Kidney (tissue), 14 donors: ENCODE measurements around the gene PHF21B. TPM values are rescaled to one million over a fixed set of nuclear protein-coding genes. Genes with fewer than 3 reads are reported as not detected.

Experiments used
- DNase-seq, 5 donors: peaks; one replicate each; pipeline ENCODE4 v3.0.0-alpha.2; 2013 to 2020
- FAIRE-seq: peaks from 2 replicates; lab custom pipeline; 2012; peaks lifted over from hg19 to GRCh38; lab: Jason Lieb, UNC
- H3K27ac ChIP-seq, 2 donors: one replicate each; pipeline ENCODE4 v1.7.0; 2013; ENCODE audit warnings: low read depth in 2 of 2, low read length in 2 of 2, inconsistent platforms in 1 of 2
- H3K27me3 ChIP-seq: one replicate; pipeline ENCODE4 v1.7.1; 2013; ENCODE audit warnings: low read length, inconsistent platforms; ENCODE audit not compliant: control insufficient read depth, insufficient read depth
- H3K36me3 ChIP-seq, 3 donors: one replicate each; pipeline versions ENCODE4 v1.7.0 to v1.7.1; 2013; ENCODE audit warnings: low read length in 3 of 3, control low read depth in 1 of 3, inconsistent platforms in 1 of 3; ENCODE audit not compliant: insufficient read depth in 3 of 3, control insufficient read depth in 2 of 3
- H3K4me1 ChIP-seq, 3 donors: one replicate each; pipeline versions ENCODE4 v1.7.0 to v1.7.1; 2013; ENCODE audit warnings: low read length in 3 of 3, inconsistent platforms in 1 of 3, low read depth in 1 of 3; ENCODE audit not compliant: control insufficient read depth in 2 of 3, insufficient read depth in 2 of 3
- H3K4me3 ChIP-seq, 3 donors: one replicate each; pipeline versions ENCODE4 v1.7.0 to v1.8.1; 2013; ENCODE audit warnings: low read length in 3 of 3, control low read depth in 1 of 3, inconsistent platforms in 1 of 3
- H3K9ac ChIP-seq, 3 donors: one replicate each; pipeline versions ENCODE4 v1.7.0 to v1.7.1; 2013; ENCODE audit warnings: low read length in 3 of 3, control low read depth in 1 of 3, inconsistent platforms in 1 of 3
- H3K9me3 ChIP-seq, 3 donors: one replicate each; pipeline versions ENCODE4 v1.7.0 to v1.7.1; 2013; ENCODE audit warnings: low read length in 3 of 3, control low read depth in 1 of 3, inconsistent platforms in 1 of 3; ENCODE audit not compliant: control insufficient read depth in 2 of 3, insufficient read depth in 1 of 3
- intact Hi-C: fragments of 100-400 bp; cut with DNase I; formaldehyde crosslinking; loops from one replicate; pipeline ENCODE4 v1.11.1; 2022
- polyA plus RNA-seq: library from polyadenylated mRNA; stranded (reverse); fragments of 350-450 nt; fragmentation: Illumina TruSeq; extraction: RNeasy Lipid Tissue Mini Kit (QIAGEN cat#74804); gene quantifications from one replicate; pipeline ENCODE4 v1.2.3, GENCODE V29; 2014; ENCODE audit warnings: low read depth, low replicate concordance; ENCODE audit not compliant: insufficient read depth
- total RNA-seq: library from RNA; stranded (reverse); fragmentation: NEBNext Ultra II Directional; extraction: Animal tissue kit (Norgen Biotek cat#: 25700); gene quantifications from one replicate; pipeline ENCODE4 v1.2.1, GENCODE V29; 2021
- TF ChIP-seq, protein P1 (sequence below): IDR thresholded peaks from 3 replicates; pipeline ENCODE4 v1.5.1; 2012; ENCODE audit warnings: mild to moderate bottlenecking, moderate library complexity, borderline replicate concordance; ENCODE audit not compliant: insufficient read depth; ENCODE audit errors: extremely low read depth
- donor health status: control.
- donor health status: control.
- donor health status: control.
- donor health status: control.
- donor health status: control.
- donor health status: DM: yes; HTN: yes; CAD: no.
- donor health status: Normal renal cell carcinoma (clear cell type).

Gene PHF21B
- total and polyA plus RNA-seq, 2 donors from 2014 or later, result 1.1 to 2.8 TPM

DNA sequence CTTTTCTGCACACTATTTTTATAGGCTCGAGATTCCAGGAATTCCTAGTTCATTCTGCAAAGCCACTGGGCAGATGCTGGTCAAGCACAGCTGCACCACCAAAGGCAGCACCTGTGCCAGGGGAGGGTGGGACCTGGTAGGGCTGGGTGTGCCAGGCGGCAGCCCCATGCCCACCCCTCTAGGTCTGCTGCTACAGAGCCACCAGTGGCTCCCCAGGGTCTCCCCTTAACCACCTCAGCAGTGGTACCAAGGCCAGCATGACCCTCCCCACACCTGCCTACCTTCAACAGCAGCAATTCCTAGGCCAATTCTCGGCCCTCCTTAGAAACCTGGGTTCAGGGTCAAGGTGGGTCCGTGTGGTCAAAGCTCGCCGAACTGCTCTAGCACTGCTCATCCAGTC is 39.5 kb downstream of the PHF21B start:
- H3K27ac ChIP-seq, result no peak overlapping the region
- FAIRE-seq, result no peak
- no peaks in the 10 kb centered on the region for H3K4me1 ChIP-seq
- H3K4me3 ChIP-seq, result no peak overlapping the region
- TF ChIP-seq, protein P1, sequence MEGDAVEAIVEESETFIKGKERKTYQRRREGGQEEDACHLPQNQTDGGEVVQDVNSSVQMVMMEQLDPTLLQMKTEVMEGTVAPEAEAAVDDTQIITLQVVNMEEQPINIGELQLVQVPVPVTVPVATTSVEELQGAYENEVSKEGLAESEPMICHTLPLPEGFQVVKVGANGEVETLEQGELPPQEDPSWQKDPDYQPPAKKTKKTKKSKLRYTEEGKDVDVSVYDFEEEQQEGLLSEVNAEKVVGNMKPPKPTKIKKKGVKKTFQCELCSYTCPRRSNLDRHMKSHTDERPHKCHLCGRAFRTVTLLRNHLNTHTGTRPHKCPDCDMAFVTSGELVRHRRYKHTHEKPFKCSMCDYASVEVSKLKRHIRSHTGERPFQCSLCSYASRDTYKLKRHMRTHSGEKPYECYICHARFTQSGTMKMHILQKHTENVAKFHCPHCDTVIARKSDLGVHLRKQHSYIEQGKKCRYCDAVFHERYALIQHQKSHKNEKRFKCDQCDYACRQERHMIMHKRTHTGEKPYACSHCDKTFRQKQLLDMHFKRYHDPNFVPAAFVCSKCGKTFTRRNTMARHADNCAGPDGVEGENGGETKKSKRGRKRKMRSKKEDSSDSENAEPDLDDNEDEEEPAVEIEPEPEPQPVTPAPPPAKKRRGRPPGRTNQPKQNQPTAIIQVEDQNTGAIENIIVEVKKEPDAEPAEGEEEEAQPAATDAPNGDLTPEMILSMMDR, result no peak
- H3K27me3 ChIP-seq, result no peaks in the 10 kb centered on the region
- DNase-seq, result no peak
- H3K36me3 ChIP-seq, result no peaks in the 10 kb centered on the region
- intact Hi-C loops, result no loop called here
- H3K9me3 ChIP-seq, result no peaks in the 10 kb centered on the region
- H3K9ac ChIP-seq, result no peak overlapping the region

DNA sequence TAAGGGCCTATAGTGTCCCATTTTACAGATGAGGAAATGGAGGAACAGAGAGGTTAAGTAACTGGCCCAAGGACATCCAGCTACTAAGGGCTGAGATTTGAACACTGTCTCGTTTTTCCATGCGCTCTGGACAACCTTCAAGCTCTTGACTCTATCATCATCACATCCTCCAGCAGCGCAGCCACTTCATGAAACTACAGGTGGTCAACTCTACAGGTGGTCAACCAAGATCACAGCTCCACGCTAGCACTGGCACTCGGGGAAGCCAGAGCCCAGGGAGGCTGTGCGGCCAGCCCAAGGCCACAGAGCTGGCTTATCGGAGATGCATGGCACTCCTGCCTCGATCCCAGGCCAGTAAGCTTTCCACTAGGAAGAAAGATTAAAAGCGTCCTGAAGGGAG is 40.0 kb downstream of the PHF21B start:
- Histone ChIP-seq H3K4me3 (no peak overlapping the region), H3K9me3 (no peaks in the 10 kb centered on the region), H3K9ac (no peak overlapping the region), H3K36me3 (no peaks in the 10 kb centered on the region), H3K4me1 (no peaks in the 10 kb centered on the region), H3K27ac (no peak overlapping the region), H3K27me3 (no peaks in the 10 kb centered on the region)
- DNase-seq, result no peak
- intact Hi-C loops, result no loop called here
- TF ChIP-seq, protein P1, result no peak
- FAIRE-seq, result no peak

DNA sequence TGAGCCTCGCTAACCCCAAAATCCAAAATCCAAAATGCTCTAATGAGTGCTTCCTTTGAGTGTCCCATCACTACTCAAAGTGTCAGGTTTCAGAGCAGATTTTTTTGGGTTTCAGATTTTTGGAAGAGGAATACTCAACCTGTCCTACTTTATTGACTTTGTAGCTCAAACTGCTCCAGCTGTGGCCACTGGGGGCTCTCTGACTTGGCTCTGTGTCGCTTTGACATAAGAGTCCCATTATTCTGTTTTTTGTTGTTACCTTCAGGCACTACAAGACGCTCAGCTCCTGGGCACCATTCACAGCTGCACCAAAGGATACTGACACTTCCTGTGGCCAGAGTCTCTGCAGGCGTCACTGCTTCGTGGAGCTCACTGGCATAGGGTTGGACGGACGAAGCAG is 41.1 kb downstream of the PHF21B start:
- H3K9me3 ChIP-seq, result no peaks in the 10 kb centered on the region
- H3K27ac ChIP-seq, result no peak overlapping the region
- H3K9ac ChIP-seq, result no peak overlapping the region
- H3K36me3 ChIP-seq, result no peaks in the 10 kb centered on the region
- no peaks in the 10 kb centered on the region for H3K4me1 ChIP-seq
- FAIRE-seq (no peak), DNase-seq (no peak)
- TF ChIP-seq, protein P1, result no peak
- H3K27me3 ChIP-seq, result no peaks in the 10 kb centered on the region
- intact Hi-C loops, result no loop called here
- H3K4me3 ChIP-seq, result no peak overlapping the region

DNA sequence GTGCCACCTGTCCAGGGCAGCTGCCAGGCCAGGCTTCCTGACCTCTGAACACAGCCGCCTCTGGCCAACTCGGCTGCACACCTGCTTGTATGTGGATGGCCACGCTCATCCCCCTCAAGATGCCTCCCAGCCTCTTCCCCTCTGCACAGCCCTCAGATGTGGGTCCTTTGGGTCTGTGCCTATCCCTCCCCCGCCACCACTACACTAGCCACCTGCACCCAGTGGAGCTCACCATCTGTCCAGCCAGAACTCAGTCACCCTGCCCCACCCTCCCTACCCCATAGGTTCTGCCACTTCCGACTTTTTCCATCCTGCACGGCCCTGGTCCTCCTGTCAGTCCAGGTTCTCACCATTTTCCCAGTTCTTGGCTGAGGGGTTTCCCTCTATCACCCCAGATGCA is 44.6 kb downstream of the PHF21B start:
- DNase-seq, result no peak
- no peak overlapping the region for H3K9ac ChIP-seq
- no peak overlapping the region for H3K4me3 ChIP-seq
- no peaks in the 10 kb centered on the region for H3K4me1 ChIP-seq
- no peaks in the 10 kb centered on the region for H3K9me3 ChIP-seq
- no peak for FAIRE-seq
- H3K27ac ChIP-seq, result no peak overlapping the region
- no peaks in the 10 kb centered on the region for H3K27me3 ChIP-seq
- TF ChIP-seq, protein P1, result no peak
- intact Hi-C loops, result no loop called here
- H3K36me3 ChIP-seq, result no peaks in the 10 kb centered on the region
